GM19463 (cell line): Measurements from ENCODE around the gene KCND2.

Experiments
- ATAC-seq: cut with Tn5 transposase; IDR thresholded peaks from one replicate; pipeline ENCODE4 v1.9.1; 2021; ENCODE audit warnings: mild to moderate bottlenecking, moderate library complexity; ENCODE audit not compliant: unreplicated experiment

The KCND2 gene

GRCh38 chr7:120307991-120308545 is 35.1 kb downstream of the KCND2 start:
- ATAC-seq: no peak

- no peak for ATAC-seq
Observed at GRCh38 chr7:120311028-120311788, 38.2 kb downstream of the KCND2 start.

- no peak for ATAC-seq
Observed at GRCh38 chr7:120320218-120320961, 47.4 kb downstream of the KCND2 start.

GRCh38 chr7:120327054-120327453 is 54.1 kb downstream of the KCND2 start:
- ATAC-seq: no peak

- no peak for ATAC-seq
Observed at GRCh38 chr7:120332433-120332832, 59.5 kb downstream of the KCND2 start.

GRCh38 chr7:120334475-120334874 is 61.5 kb downstream of the KCND2 start:
- peak; percentile 97 for ATAC-seq

- peak; percentile 25 for ATAC-seq
Observed at GRCh38 chr7:120337308-120337907, 64.4 kb downstream of the KCND2 start.

- no peak for ATAC-seq
Observed at GRCh38 chr7:120344276-120344675, 71.3 kb downstream of the KCND2 start.

- no peak for ATAC-seq
Observed at GRCh38 chr7:120353171-120353570, 80.2 kb downstream of the KCND2 start.

GRCh38 chr7:120360918-120361317 is 87.9 kb downstream of the KCND2 start:
- ATAC-seq: peak; percentile 89

- no peak for ATAC-seq
Observed at GRCh38 chr7:120363414-120363813, 90.4 kb downstream of the KCND2 start.

GRCh38 chr7:120370954-120371353 is 98.0 kb downstream of the KCND2 start:
- ATAC-seq: peak; percentile 64

- ATAC-seq: no peak
Observed at GRCh38 chr7:120373174-120373573, 100.2 kb downstream of the KCND2 start.

GRCh38 chr7:120394595-120394994 is 121.6 kb downstream of the KCND2 start:
- no peak for ATAC-seq

GRCh38 chr7:120395526-120396019 is 122.6 kb downstream of the KCND2 start:
- peak; percentile 91 for ATAC-seq

GRCh38 chr7:120398284-120399000 is 125.5 kb downstream of the KCND2 start:
- no peak for ATAC-seq

GRCh38 chr7:120400806-120401455 is 128.0 kb downstream of the KCND2 start:
- ATAC-seq: peak; percentile 28

GRCh38 chr7:120402079-120402767 is 129.2 kb downstream of the KCND2 start:
- ATAC-seq: peak; percentile 46

- no peak for ATAC-seq
Observed at GRCh38 chr7:120402801-120403200, 129.8 kb downstream of the KCND2 start.

- peak; percentile 55 for ATAC-seq
Observed at GRCh38 chr7:120404042-120404441, 131.1 kb downstream of the KCND2 start.
